BE2C (cell line): ENCODE measurements around the gene SRPRB.

Experiments used
- DNase-seq: peaks from one replicate; pipeline ENCODE4 v3.0.0-alpha.2; 2020
- H3K27me3 ChIP-seq: fragments of 250-450 bp; sonication (Bioruptor Pico); 2 replicates; pipeline ENCODE4 v1.5.1; 2020; ENCODE audit warnings: mild to moderate bottlenecking
- H3K36me3 ChIP-seq: fragments of 250-450 bp; sonication (Bioruptor Pico); 2 replicates; pipeline ENCODE4 v1.5.1; 2020; ENCODE audit warnings: mild to moderate bottlenecking
- H3K4me1 ChIP-seq: fragments of 250-450 bp; sonication (Bioruptor Pico); 2 replicates; pipeline ENCODE4 v1.5.1; 2020
- H3K4me3 ChIP-seq: 2 replicates; pipeline ENCODE4 v1.5.1; 2011; ENCODE audit warnings: low read depth, low read length
- H3K9me3 ChIP-seq: fragments of 250-450 bp; sonication (Bioruptor Pico); 2 replicates; pipeline ENCODE4 v1.5.1; 2020
- TF ChIP-seq, protein P1 (sequence below): IDR thresholded peaks from 2 replicates; pipeline ENCODE4 v1.5.1; 2012; ENCODE audit warnings: mild to moderate bottlenecking, low read depth, low read length

SRPRB gene

DNA sequence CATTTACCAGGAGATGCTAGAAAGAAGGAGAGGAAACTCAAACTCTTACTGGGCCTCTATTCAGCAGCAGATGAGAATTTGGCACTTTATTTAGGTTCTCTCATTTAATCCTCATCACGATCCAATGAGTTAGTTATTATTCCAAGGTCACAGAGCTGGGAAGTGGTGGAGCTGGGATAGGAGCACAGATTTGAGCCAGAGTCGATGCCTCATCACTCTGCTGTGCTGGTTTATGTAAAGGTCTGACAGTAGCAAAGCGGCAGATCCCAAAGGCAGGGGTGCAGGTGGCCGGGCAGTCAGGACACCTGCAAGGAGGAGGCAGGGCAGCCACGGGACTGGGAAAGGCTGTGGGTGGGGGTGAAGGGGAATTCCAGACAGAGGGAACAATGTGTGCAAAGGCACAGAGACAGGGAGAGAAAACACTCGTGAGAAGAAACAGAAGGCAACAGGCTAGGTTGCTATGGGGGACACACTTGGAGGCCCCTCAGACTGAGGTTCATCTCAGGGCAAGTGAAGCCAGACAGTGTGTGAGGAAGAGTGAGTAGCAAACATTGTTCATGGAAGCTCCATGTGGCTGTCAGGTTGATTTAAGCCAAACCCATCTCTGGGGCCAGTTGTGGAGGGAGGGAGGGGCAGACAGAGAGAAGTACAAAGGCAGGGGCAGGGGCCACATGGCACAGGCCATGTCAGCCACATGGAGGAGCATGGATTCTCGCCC lies 63.3 kb downstream of the SRPRB start:
- no peaks in the 10 kb centered on the region for H3K36me3 ChIP-seq
- no peaks in the 10 kb centered on the region for H3K9me3 ChIP-seq
- H3K27me3 ChIP-seq = no peaks in the 10 kb centered on the region
- H3K4me1 ChIP-seq = no peaks in the 10 kb centered on the region
- no peak for DNase-seq
- no peak overlapping the region for H3K4me3 ChIP-seq
- TF ChIP-seq, protein P1, sequence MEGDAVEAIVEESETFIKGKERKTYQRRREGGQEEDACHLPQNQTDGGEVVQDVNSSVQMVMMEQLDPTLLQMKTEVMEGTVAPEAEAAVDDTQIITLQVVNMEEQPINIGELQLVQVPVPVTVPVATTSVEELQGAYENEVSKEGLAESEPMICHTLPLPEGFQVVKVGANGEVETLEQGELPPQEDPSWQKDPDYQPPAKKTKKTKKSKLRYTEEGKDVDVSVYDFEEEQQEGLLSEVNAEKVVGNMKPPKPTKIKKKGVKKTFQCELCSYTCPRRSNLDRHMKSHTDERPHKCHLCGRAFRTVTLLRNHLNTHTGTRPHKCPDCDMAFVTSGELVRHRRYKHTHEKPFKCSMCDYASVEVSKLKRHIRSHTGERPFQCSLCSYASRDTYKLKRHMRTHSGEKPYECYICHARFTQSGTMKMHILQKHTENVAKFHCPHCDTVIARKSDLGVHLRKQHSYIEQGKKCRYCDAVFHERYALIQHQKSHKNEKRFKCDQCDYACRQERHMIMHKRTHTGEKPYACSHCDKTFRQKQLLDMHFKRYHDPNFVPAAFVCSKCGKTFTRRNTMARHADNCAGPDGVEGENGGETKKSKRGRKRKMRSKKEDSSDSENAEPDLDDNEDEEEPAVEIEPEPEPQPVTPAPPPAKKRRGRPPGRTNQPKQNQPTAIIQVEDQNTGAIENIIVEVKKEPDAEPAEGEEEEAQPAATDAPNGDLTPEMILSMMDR = no peak

DNA sequence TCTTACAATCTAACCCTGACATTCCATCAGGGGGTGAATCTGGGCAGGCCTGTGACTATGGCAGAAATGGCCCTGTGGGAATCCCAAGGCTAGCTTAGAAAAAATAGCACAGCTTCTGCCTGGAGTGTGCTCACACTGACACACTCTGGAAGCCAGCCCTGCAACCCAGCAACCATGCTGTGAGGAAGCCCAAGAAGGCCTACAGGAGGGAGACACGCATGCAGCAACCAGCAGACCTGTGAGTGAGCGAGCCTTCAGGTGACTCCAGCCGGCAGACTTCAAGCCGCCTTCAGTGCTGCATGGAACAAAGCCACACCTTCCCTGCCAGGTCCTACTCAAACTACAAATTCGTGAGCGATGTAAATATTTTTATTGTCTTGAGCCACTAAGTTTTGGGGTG lies 64.0 kb downstream of the SRPRB start:
- TF ChIP-seq, protein P1 = no peak

DNA sequence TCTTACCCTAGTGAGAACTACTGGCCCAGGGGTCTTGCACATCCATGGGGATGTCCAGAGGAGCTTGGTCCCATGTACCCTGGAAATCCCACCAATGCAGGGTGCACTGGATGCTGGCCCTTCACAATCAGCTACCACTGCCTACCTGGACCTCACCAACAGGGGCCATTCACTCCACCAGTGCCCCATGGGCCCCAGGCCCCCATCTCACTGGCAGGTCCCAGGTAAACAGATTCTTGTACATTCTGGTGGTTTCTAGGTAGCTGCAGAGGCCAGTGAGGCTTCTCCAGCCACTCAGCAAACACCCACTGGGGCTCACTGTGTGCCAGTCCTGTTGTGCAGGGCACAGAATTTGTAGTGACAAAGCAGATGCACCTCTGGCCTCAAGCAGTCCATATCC lies 65.2 kb downstream of the SRPRB start:
- no peaks in the 10 kb centered on the region for H3K27me3 ChIP-seq
- no peak overlapping the region for H3K4me3 ChIP-seq
- H3K36me3 ChIP-seq = no peaks in the 10 kb centered on the region
- TF ChIP-seq, protein P1 = no peak
- no peaks in the 10 kb centered on the region for H3K4me1 ChIP-seq
- no peaks in the 10 kb centered on the region for H3K9me3 ChIP-seq
- DNase-seq = no peak

More for the DNA sequence above, 64.0 kb downstream of the SRPRB start:
- no peaks in the 10 kb centered on the region for H3K36me3 ChIP-seq
- H3K4me1 ChIP-seq = no peaks in the 10 kb centered on the region
- H3K27me3 ChIP-seq = no peaks in the 10 kb centered on the region
- no peaks in the 10 kb centered on the region for H3K9me3 ChIP-seq
- H3K4me3 ChIP-seq = no peak overlapping the region
- no peak for DNase-seq
